ENCODE measurements around the gene STH. TPM values are rescaled to one million over a fixed set of nuclear protein-coding genes. Genes with fewer than 3 reads are reported as not detected.

STH gene
- total RNA-seq, 1 donor = not detected

DNA sequence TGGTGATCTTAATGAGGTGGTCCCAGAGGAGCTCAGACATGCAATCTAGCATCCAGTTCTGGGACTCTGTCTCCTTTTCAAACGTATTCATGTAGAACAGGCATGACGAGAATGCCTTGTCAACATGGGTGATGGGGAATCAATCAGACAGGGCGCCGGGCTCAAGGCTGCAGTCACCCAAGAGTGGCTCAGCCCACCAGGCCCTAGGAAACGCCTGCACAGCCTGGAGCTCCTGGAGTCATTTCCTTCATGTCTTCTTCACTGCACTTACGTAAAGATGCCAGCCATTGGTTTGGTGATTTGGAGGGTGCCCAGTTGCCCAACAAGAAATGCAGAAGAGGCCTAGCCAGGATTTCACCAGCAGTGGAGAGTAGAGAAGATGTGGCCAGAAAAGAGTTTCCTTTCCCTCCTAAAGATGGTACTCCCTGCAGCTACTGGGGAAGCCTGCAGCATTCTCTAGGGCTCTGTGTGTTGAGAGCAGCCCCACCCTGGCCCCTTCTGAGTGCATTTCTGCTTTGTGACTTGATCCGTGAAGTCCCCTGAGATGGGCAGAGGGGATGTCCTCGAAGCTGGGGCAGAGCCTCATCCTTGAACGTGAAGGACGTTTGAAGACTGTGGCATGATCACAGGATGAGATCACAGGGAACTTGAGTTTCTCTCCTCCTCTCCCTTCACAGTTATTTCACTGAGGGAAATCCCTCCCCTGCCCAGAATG, 24.0 kb upstream of the STH start:
- H3K9me3 ChIP-seq (ENCODE audit: low read depth, low read length) = no peaks in the 10 kb centered on the region
- no peak overlapping the region for H3K4me3 ChIP-seq (ENCODE audit: low read length)
- H3K27me3 ChIP-seq (ENCODE audit: insufficient read depth, low read length) = no peaks in the 10 kb centered on the region
- no peaks in the 10 kb centered on the region for H3K4me1 ChIP-seq (ENCODE audit: insufficient read depth, low read length)

DNA sequence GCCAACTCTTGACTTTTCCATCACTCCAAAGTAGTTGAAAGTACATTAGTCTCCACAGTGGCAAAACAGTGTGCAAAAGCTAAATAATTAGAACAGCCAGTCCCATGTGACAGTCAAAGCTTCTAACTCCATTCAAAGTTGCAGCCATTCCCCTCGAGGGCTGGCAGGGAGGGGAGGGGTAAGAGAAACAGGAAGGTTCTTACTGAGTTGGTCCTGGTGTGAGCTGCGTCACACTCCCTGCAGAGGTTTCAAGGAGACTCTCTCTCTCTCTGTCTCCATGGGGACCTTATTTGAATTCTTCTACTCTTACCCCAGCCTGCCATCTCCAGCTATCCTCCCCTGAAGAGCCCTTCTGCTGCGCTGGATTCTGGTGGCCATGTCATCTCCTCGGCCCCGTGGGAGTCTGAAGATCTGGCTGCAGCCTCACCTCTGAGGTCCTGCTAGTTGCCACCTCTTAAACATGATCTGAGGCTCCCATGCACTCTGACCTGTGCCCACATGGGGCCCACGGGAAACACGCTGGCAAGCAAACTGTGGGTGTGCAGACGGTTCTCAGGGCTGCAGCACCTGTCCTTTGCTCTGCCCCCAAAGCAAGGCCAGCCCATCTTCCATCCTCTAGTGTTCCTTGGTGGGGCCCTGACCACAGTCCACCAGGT, 23.3 kb upstream of the STH start:
- Histone ChIP-seq H3K27me3 (ENCODE audit: insufficient read depth, low read length) (no peaks in the 10 kb centered on the region), H3K4me3 (ENCODE audit: low read length) (no peak overlapping the region), H3K9me3 (ENCODE audit: low read depth, low read length) (no peaks in the 10 kb centered on the region), H3K4me1 (ENCODE audit: insufficient read depth, low read length) (no peaks in the 10 kb centered on the region)

DNA sequence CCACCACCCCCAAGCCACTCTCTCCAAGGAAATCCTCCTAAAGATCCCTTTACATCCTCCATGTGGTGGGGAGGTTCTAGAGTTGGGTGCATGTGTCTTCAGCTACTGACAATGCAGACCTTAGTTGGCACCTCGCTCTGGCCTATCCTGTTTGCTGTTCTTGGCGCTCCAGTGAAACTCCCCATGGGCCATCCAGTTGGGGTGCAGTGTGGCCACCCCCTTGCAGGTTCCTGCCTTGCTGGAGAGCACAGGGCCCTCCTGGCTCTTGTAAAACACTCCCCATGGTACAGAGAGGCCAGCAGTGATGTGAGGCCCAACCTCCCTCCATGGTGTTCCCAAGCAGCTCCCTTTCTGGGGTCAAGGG, 22.7 kb upstream of the STH start:
- Histone ChIP-seq H3K4me1 (ENCODE audit: insufficient read depth, low read length) (no peaks in the 10 kb centered on the region), H3K27me3 (ENCODE audit: insufficient read depth, low read length) (no peaks in the 10 kb centered on the region), H3K4me3 (ENCODE audit: low read length) (no peak overlapping the region), H3K9me3 (ENCODE audit: low read depth, low read length) (no peaks in the 10 kb centered on the region)

DNA sequence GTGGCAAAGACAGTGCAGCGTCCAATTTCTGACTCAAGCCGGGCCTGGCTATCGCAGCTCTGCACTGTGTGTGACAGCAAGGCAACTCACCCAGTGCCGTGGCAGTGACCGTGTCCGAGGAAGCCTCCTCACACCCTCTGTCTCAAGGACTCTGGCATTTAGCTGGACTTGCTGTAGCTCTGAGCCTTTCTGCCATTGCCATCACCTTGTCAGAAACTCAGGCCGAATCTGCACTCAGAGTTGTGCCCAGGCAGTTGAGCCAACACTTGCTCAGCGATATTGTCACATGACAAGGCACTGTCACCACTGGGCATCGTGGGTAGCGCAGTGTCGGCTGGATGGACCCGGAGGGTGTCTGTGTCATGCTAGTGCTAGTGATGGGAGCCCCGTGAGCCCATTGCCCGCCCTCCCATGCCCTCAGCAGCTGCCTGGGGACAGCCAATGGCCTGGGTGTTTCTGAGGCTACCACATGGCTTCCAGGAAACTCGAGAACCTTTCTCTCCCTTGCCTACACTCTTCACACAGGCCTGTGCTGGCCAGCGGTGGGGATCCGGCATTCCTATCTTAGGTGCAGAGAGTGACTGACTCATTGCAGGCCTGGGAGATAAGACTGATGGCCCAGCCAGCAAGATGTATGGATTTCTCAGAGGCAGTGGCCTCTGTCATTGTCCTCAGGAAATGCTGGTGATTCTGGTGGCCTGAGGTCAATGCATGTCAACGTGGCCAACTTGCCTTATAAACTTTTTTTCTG, 22.1 kb upstream of the STH start:
- Histone ChIP-seq H3K4me1 (ENCODE audit: insufficient read depth, low read length) (no peaks in the 10 kb centered on the region), H3K9me3 (ENCODE audit: low read depth, low read length) (no peaks in the 10 kb centered on the region), H3K27me3 (ENCODE audit: insufficient read depth, low read length) (no peaks in the 10 kb centered on the region), H3K4me3 (ENCODE audit: low read length) (no peak overlapping the region)

DNA sequence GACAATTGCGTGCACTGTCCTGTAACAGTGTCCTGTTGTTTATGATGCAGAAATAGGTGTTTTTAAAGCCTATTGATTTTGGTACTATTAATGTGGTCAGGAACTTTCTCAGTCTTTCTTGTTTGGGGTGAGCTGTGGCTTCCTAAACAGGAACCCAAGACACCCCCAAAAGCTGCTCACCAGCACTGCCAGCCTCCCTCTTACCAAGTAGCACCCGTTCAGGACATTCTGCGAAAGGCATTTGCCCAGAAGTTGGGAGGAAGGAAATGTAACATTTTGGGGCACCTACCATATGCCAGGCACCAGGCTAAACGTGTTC, 21.6 kb upstream of the STH start:
- no peak overlapping the region for H3K4me3 ChIP-seq (ENCODE audit: low read length)
- H3K4me1 ChIP-seq (ENCODE audit: insufficient read depth, low read length) = no peaks in the 10 kb centered on the region
- no peaks in the 10 kb centered on the region for H3K27me3 ChIP-seq (ENCODE audit: insufficient read depth, low read length)
- no peaks in the 10 kb centered on the region for H3K9me3 ChIP-seq (ENCODE audit: low read depth, low read length)

DNA sequence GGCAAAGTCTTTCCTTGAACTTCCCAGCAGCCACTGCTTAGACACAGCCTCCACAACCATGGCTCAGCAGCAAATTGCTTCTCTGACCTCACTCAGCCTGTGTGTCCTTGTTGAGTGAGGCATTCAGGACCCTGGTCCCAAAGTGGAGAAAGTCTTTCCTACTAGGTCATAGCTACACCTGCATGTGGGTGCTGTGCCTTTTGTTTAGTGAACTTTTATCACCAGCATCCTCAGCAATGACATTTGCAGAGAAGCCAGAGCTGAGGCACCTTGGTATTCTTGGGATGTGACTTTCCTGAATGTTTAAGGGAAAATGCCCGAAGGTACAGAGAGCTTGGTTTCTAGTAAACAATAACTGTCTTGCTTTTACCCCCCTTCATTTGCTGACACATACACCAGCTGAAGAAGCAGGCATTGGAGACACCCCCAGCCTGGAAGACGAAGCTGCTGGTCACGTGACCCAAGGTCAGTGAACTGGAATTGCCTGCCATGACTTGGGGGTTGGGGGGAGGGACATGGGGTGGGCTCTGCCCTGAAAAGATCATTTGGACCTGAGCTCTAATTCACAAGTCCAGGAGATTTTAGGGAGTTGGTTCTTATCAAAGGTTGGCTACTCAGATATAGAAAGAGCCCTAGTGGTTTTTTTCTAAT, 20.9 kb upstream of the STH start:
- Histone ChIP-seq H3K9me3 (ENCODE audit: low read depth, low read length) (no peaks in the 10 kb centered on the region), H3K4me1 (ENCODE audit: insufficient read depth, low read length) (no peaks in the 10 kb centered on the region), H3K27me3 (ENCODE audit: insufficient read depth, low read length) (no peaks in the 10 kb centered on the region), H3K4me3 (ENCODE audit: low read length) (no peak overlapping the region)

DNA sequence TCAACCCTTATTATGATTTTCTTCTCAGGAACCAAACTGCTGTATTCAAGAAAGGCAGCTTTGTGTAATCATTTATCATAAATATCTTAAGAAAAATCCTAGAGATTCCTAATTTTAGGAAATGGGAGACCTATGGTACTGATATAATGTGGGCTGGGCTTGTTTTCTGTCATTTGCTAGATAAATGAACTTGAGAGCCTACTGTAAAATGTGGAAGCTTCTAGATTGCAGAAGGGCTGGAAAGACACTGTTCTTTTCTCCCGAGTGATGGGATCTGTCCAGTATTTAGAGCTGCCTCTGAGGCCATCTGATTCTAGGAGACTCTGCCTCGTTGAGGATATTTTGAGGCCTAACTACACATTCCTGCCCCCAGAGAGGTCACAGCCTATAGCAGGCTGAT, 19.9 kb upstream of the STH start:
- Histone ChIP-seq H3K4me1 (ENCODE audit: insufficient read depth, low read length) (no peaks in the 10 kb centered on the region), H3K9me3 (ENCODE audit: low read depth, low read length) (no peaks in the 10 kb centered on the region), H3K4me3 (ENCODE audit: low read length) (no peak overlapping the region), H3K27me3 (ENCODE audit: insufficient read depth, low read length) (no peaks in the 10 kb centered on the region)

DNA sequence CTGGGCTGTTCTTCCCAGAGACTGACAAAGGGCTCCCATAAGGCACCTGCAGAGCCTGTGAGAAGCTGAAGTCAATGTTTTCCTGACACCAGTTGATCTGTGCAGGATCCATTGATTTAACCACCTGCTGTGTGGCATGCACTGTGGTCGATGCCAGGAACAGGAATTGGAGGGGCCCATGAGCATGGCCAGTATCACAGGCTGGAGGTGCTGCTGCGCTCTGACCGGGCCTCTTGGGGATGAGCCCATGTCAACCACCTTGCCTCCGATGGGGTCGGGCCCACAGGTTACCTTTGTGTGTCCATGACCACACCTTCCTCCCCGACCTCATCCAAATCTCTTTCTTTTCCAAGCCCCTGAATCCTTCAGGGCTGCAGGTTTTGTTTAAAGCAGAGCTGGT, 18.2 kb upstream of the STH start:
- Histone ChIP-seq H3K4me3 (ENCODE audit: low read length) (no peak overlapping the region), H3K4me1 (ENCODE audit: insufficient read depth, low read length) (no peaks in the 10 kb centered on the region), H3K9me3 (ENCODE audit: low read depth, low read length) (no peaks in the 10 kb centered on the region), H3K27me3 (ENCODE audit: insufficient read depth, low read length) (no peaks in the 10 kb centered on the region)

DNA sequence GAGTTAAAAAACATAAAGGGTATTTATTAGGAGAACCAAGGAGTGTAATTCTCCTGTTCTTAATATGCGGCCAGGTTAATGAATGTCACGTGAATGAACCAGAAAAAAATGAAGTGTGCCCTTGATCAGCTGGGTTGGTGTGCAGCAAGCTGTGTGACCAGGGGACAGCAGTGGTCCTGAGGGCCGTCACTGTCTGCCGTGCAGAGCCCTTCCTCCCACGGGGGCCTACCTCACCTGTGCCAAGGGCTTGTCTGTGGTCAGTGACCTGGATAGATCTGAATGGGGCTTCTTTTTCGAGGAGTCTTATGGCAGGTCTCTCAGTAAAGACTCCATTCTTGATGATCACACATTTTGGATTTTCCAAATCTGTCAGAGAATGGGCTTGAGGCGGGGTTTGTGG, 17.7 kb upstream of the STH start:
- no peaks in the 10 kb centered on the region for H3K4me1 ChIP-seq (ENCODE audit: insufficient read depth, low read length)
- H3K4me3 ChIP-seq (ENCODE audit: low read length) = no peak overlapping the region
- no peaks in the 10 kb centered on the region for H3K9me3 ChIP-seq (ENCODE audit: low read depth, low read length)
- no peaks in the 10 kb centered on the region for H3K27me3 ChIP-seq (ENCODE audit: insufficient read depth, low read length)

DNA sequence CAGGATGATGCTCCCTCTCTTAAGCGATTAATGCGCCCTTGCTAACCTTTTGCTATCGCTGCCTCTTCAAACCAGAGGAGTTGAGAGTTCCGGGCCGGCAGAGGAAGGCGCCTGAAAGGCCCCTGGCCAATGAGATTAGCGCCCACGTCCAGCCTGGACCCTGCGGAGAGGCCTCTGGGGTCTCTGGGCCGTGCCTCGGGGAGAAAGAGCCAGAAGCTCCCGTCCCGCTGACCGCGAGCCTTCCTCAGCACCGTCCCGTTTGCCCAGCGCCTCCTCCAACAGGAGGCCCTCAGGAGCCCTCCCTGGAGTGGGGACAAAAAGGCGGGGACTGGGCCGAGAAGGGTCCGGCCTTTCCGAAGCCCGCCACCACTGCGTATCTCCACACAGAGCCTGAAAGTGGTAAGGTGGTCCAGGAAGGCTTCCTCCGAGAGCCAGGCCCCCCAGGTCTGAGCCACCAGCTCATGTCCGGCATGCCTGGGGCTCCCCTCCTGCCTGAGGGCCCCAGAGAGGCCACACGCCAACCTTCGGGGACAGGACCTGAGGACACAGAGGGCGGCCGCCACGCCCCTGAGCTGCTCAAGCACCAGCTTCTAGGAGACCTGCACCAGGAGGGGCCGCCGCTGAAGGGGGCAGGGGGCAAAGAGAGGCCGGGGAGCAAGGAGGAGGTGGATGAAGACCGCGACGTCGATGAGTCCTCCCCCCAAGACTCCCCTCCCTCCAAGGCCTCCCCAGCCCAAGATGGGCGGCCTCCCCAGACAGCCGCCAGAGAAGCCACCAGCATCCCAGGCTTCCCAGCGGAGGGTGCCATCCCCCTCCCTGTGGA, 16.0 kb upstream of the STH start:
- Histone ChIP-seq H3K27me3 (ENCODE audit: insufficient read depth, low read length) (no peaks in the 10 kb centered on the region), H3K9me3 (ENCODE audit: low read depth, low read length) (no peaks in the 10 kb centered on the region), H3K4me3 (ENCODE audit: low read length) (no peak overlapping the region)

DNA sequence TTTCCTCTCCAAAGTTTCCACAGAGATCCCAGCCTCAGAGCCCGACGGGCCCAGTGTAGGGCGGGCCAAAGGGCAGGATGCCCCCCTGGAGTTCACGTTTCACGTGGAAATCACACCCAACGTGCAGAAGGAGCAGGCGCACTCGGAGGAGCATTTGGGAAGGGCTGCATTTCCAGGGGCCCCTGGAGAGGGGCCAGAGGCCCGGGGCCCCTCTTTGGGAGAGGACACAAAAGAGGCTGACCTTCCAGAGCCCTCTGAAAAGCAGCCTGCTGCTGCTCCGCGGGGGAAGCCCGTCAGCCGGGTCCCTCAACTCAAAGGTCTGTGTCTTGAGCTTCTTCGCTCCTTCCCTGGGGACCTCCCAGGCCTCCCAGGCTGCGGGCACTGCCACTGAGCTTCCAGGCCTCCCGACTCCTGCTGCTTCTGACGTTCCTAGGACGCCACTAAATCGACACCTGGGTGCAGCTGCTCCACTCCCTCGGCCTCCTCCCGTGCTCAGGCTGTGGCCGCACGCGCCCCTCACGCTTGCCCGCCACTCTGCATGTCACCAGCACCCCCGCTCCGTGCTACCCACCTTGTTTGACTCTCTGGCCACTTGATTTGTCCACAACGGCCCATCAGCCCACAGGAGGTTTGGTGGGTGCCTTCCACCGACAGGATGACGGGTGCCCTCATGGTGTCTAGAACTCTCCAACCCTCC, 15.3 kb upstream of the STH start:
- H3K27me3 ChIP-seq (ENCODE audit: insufficient read depth, low read length) = no peaks in the 10 kb centered on the region
- H3K4me3 ChIP-seq (ENCODE audit: low read length) = no peak overlapping the region
- no peaks in the 10 kb centered on the region for H3K4me1 ChIP-seq (ENCODE audit: insufficient read depth, low read length)
- no peaks in the 10 kb centered on the region for H3K9me3 ChIP-seq (ENCODE audit: low read depth, low read length)

More for the DNA sequence above, 16.0 kb upstream of the STH start:
- H3K4me1 ChIP-seq (ENCODE audit: insufficient read depth, low read length) = no peaks in the 10 kb centered on the region

DNA sequence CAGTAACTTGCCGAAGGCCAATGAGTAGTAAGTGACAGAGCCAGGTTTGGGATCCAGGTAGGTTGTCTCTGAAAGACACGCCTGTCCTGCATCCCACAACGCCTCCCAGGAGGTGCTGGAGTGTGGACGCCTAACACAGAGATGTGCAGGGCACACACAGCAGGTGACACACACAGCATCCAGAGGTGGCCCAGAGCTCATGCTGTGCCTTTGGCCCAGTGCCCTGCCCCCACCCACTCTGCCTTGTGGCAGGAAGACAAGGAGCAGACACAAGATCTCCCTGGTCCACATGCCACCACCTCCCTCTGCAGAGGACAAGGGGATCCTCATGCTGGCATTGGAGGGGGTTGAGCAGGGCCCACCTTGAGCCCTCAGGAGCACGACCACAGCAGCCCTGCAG, 14.7 kb upstream of the STH start:
- Histone ChIP-seq H3K27me3 (ENCODE audit: insufficient read depth, low read length) (no peaks in the 10 kb centered on the region), H3K4me1 (ENCODE audit: insufficient read depth, low read length) (no peaks in the 10 kb centered on the region), H3K4me3 (ENCODE audit: low read length) (no peak overlapping the region), H3K9me3 (ENCODE audit: low read depth, low read length) (no peaks in the 10 kb centered on the region)

DNA sequence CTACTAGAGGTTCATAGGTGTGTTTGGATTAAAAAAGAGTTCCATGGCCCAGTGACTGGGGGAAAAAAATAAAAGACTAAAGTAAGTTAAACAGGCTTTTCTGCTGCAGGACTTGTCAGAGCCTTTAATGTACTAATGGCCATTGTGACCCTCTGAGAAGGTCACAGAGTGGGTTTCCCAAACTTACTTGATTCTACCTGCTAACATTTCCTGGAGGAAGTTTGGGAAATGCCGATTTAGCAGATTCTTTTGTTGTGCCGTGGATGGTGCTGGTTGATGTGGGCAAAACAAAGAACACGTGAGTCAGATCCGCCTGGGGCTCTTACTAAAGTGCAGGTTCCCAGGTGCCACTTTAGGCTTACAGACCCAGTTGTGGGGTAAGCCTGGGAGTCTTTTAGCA, 13.6 kb upstream of the STH start:
- no peaks in the 10 kb centered on the region for H3K9me3 ChIP-seq (ENCODE audit: low read depth, low read length)
- H3K27me3 ChIP-seq (ENCODE audit: insufficient read depth, low read length) = no peaks in the 10 kb centered on the region
- H3K4me1 ChIP-seq (ENCODE audit: insufficient read depth, low read length) = no peaks in the 10 kb centered on the region
- H3K4me3 ChIP-seq (ENCODE audit: low read length) = no peak overlapping the region

DNA sequence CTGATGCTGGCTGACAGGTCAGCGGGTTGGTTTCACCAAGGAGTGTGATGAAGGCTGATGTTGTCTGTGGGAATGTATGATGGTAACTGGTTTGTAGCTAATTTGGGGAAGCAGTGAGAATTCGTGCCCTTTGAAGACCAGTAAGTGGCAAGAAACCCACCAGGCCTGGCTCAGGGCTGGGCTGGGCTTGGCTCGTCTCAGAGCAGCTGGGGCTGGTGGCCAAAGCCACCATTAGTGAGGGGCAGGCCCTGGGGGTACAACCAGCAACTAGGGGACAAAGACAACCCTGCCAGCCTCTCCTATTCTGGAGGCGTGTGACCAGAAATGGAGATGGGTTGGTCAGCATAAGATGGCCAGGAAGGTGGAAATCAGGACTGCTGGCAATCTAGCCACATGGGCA, 13.0 kb upstream of the STH start:
- Histone ChIP-seq H3K4me1 (ENCODE audit: insufficient read depth, low read length) (no peaks in the 10 kb centered on the region), H3K27me3 (ENCODE audit: insufficient read depth, low read length) (no peaks in the 10 kb centered on the region), H3K4me3 (ENCODE audit: low read length) (no peak overlapping the region), H3K9me3 (ENCODE audit: low read depth, low read length) (no peaks in the 10 kb centered on the region)

Data from mononuclear cell (primary cell).